ENCODE results near the gene CADM2.

DNA sequence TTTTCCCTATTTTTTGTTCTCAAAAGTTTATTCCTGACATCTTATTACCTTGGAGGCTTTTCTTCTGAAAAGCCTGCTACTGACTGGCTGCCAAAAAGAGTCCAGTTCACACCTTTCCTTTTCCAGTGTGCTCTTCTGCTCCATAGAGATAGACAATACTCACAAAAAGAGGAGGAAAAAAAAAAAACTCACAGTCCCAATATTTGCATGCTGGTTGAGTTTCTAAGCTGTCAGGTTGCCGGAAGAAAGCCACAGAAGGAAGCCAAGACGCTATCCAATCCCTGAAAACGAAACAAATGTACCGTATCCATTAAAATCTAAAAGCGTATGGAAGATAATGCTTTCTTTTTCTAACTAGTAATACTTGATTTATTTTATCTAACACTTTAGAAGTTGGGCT, 299.5 kb downstream of the CADM2 start:
- TF ChIP-seq, protein P1, sequence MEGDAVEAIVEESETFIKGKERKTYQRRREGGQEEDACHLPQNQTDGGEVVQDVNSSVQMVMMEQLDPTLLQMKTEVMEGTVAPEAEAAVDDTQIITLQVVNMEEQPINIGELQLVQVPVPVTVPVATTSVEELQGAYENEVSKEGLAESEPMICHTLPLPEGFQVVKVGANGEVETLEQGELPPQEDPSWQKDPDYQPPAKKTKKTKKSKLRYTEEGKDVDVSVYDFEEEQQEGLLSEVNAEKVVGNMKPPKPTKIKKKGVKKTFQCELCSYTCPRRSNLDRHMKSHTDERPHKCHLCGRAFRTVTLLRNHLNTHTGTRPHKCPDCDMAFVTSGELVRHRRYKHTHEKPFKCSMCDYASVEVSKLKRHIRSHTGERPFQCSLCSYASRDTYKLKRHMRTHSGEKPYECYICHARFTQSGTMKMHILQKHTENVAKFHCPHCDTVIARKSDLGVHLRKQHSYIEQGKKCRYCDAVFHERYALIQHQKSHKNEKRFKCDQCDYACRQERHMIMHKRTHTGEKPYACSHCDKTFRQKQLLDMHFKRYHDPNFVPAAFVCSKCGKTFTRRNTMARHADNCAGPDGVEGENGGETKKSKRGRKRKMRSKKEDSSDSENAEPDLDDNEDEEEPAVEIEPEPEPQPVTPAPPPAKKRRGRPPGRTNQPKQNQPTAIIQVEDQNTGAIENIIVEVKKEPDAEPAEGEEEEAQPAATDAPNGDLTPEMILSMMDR (IDR thresholded peaks at IDR 0.05), result no peak
- TF ChIP-seq POLR2AphosphoS5 (IDR thresholded peaks at IDR 0.05) (no peak), POLR2A (IDR thresholded peaks at IDR 0.05) (no peak)

All from upper lobe of left lung (tissue), 4 donors.